GM12878 (cell line): ENCODE results near the gene STON2. TPM values are rescaled to one million over a fixed set of nuclear protein-coding genes. Genes with fewer than 3 reads are reported as not detected.

Experiments used
- ATAC-seq: fragments of 200-7000 bp; cut with Tn5 transposase; 3 replicates; pipeline ENCODE4 v1.9.1; 2020; ENCODE audit warnings: mild to moderate bottlenecking, moderate library complexity
- BruUV-seq: library from RNA; stranded (reverse); fragments of 400-500 nt; replicated peaks from 2 replicates; lab custom pipeline; 2021; lab: Mats Ljungman, UMichigan
- CTCF ChIA-PET: fragments of 300-600 bp; sonication (Branson Sonifier 250); formaldehyde crosslinking; extraction: SDS; loops from one replicate; lab custom pipeline; 2021; ENCODE audit warnings: inconsistent platforms; lab: Yijun Ruan, JAX
- POLR2A ChIA-PET: fragments of 350-600 bp; formaldehyde crosslinking; extraction: SDS; loops from one replicate; lab custom pipeline; 2021; ENCODE audit warnings: inconsistent platforms; lab: Charles Lee
- RAD21 ChIA-PET: fragments of 300-600 bp; sonication (Branson Sonifier 250); formaldehyde crosslinking; loops from one replicate; lab custom pipeline; 2023; ENCODE audit warnings: antibody characterized with exemption; ENCODE audit not compliant: unreplicated experiment; lab: Charles Lee
- SMC1A ChIA-PET: fragments of 300-600 bp; sonication (Branson Sonifier 250); formaldehyde crosslinking; loops from one replicate; lab custom pipeline; 2023; ENCODE audit not compliant: unreplicated experiment, uncharacterized antibody; lab: Charles Lee
- DNase-seq: peaks from one replicate; pipeline ENCODE4 v3.0.0-alpha.2; 2011; ENCODE audit warnings: low read depth, low spot score
- FAIRE-seq: peaks from 3 replicates; lab custom pipeline; 2011; peaks lifted over from hg19 to GRCh38; lab: Jason Lieb, UNC
- H2AFZ ChIP-seq: 2 replicates; pipeline ENCODE4 v1.6.0; 2011; ENCODE audit warnings: low read depth, low read length, control low read depth; ENCODE audit not compliant: control insufficient read depth
- H3K27ac ChIP-seq: 2 replicates; pipeline ENCODE4 v1.5.1; 2011; ENCODE audit warnings: control low read depth; ENCODE audit not compliant: control insufficient read depth, insufficient read depth
- H3K27me3 ChIP-seq, 2 experiments: replicated peaks in 1 of 2; 2 replicates each; pipeline versions ENCODE4 v1.6.0 to v1.6.1; 2011; ENCODE audit warnings: low read length in 1 of 2; ENCODE audit not compliant: control insufficient read depth in 2 of 2, insufficient read depth in 2 of 2
- H3K36me3 ChIP-seq, 2 experiments: 2 replicates each; pipeline ENCODE4 v1.5.1; 2011; ENCODE audit warnings: low read length in 1 of 2; ENCODE audit not compliant: control insufficient read depth in 2 of 2, insufficient read depth in 2 of 2
- H3K4me1 ChIP-seq: 2 replicates; pipeline ENCODE4 v1.6.1; 2011; ENCODE audit warnings: mild to moderate bottlenecking, low read length, moderate library complexity, mixed read lengths; ENCODE audit not compliant: control insufficient read depth, insufficient read depth
- H3K4me2 ChIP-seq: 2 replicates; pipeline ENCODE4 v1.6.0; 2011; ENCODE audit warnings: control low read depth; ENCODE audit not compliant: control insufficient read depth, insufficient read depth
- H3K4me3 ChIP-seq: fragments of 200-600 bp; sonication (generic); 2 replicates; pipeline ENCODE4 v1.5.1; 2016
- H3K79me2 ChIP-seq: 2 replicates; pipeline ENCODE4 v1.6.0; 2011; ENCODE audit warnings: low read length; ENCODE audit not compliant: control insufficient read depth, insufficient read depth
- H3K9ac ChIP-seq: 2 replicates; pipeline ENCODE4 v1.8.0; 2011; ENCODE audit warnings: low read length, control low read depth, mixed read lengths; ENCODE audit not compliant: control insufficient read depth, insufficient read depth
- H3K9me3 ChIP-seq: replicated peaks from 3 replicates; pipeline ENCODE4 v1.5.1; 2011; ENCODE audit warnings: mild to moderate bottlenecking, low read length; ENCODE audit not compliant: control insufficient read depth, insufficient read depth
- H4K20me1 ChIP-seq: 2 replicates; pipeline ENCODE4 v1.6.0; 2011; ENCODE audit not compliant: control insufficient read depth, insufficient read depth
- BMI1 ChIP-seq: fragments of 450-650 bp; IDR thresholded peaks from 2 replicates; pipeline ENCODE4 v1.6.1; 2016; ENCODE audit warnings: mild to moderate bottlenecking, moderate library complexity, borderline replicate concordance
- BRCA1 ChIP-seq: IDR thresholded peaks from 2 replicates; pipeline ENCODE4 v1.6.1; 2011; ENCODE audit warnings: low read depth, low read length, improper control_type of control experiment
- ESRRA ChIP-seq: IDR thresholded peaks from 2 replicates; pipeline ENCODE4 v1.6.1; 2012; ENCODE audit warnings: mild to moderate bottlenecking, low read length, improper control_type of control experiment
- GATAD2B ChIP-seq: fragments of 450-650 bp; conservative IDR thresholded peaks from 2 replicates; pipeline ENCODE4 v1.6.1; 2017; ENCODE audit warnings: low read depth, mild to moderate bottlenecking, moderate library complexity
- KDM1A ChIP-seq: fragments of 200-600 bp; sonication (generic); IDR thresholded peaks from 2 replicates; pipeline ENCODE4 v1.6.1; 2016; ENCODE audit warnings: borderline replicate concordance
- LARP7 ChIP-seq: fragments of 450-650 bp; IDR thresholded peaks from 2 replicates; pipeline ENCODE4 v1.6.1; 2017; ENCODE audit warnings: mild to moderate bottlenecking
- MEF2A ChIP-seq: IDR thresholded peaks from 2 replicates; pipeline ENCODE4 v1.6.1; 2011; ENCODE audit warnings: low read depth, mild to moderate bottlenecking, low read length, moderate library complexity; ENCODE audit not compliant: insufficient read depth
- MTA2 ChIP-seq: fragments of 450-650 bp; IDR thresholded peaks from 2 replicates; pipeline ENCODE4 v1.6.1; 2016; ENCODE audit warnings: low read depth, mild to moderate bottlenecking, moderate library complexity
- MXI1 ChIP-seq: fragments of 150-350 bp; IDR thresholded peaks from 2 replicates; pipeline ENCODE4 v1.6.1; 2011; ENCODE audit warnings: low read depth, mild to moderate bottlenecking, inconsistent platforms, low read length, improper control_type of control experiment
- MYB ChIP-seq: fragments of 150-350 bp; IDR thresholded peaks from 2 replicates; pipeline ENCODE4 v1.6.1; 2014; ENCODE audit warnings: mild to moderate bottlenecking, low read depth, low read length, borderline replicate concordance
- POU2F2 ChIP-seq: IDR thresholded peaks from 3 replicates; pipeline ENCODE4 v1.6.1; 2011; ENCODE audit warnings: low read depth, mild to moderate bottlenecking, low read length, borderline replicate concordance
- RB1 ChIP-seq: fragments of 450-650 bp; formaldehyde crosslinking; IDR thresholded peaks from 2 replicates; pipeline ENCODE4 v1.6.1; 2017; ENCODE audit warnings: mild to moderate bottlenecking, borderline replicate concordance
- SREBF2 ChIP-seq: IDR thresholded peaks from 2 replicates; pipeline ENCODE4 v1.6.1; 2012; ENCODE audit warnings: mild to moderate bottlenecking, low read length
- TAF1 ChIP-seq: IDR thresholded peaks from 2 replicates; pipeline ENCODE4 v1.6.1; 2011; ENCODE audit warnings: mild to moderate bottlenecking, low read depth, low read length, borderline replicate concordance
- YY1 ChIP-seq: IDR thresholded peaks from 2 replicates; pipeline ENCODE4 v1.6.1; 2011; ENCODE audit warnings: low read depth, mild to moderate bottlenecking, low read length
- ZNF207 ChIP-seq: fragments of 450-650 bp; IDR thresholded peaks from 2 replicates; pipeline ENCODE4 v1.6.1; 2014; ENCODE audit warnings: antibody characterized with exemption, mild to moderate bottlenecking, borderline replicate concordance
- ZSCAN29 ChIP-seq: fragments of 450-650 bp; IDR thresholded peaks from 2 replicates; pipeline ENCODE4 v1.6.1; 2017; ENCODE audit warnings: mild to moderate bottlenecking, moderate library complexity
- WGBS: methylation state at CpG from one replicate; pipeline ENCODE4 v1.1.6; 2016; ENCODE audit warnings: low lambda C conversion rate; ENCODE audit not compliant: insufficient replicate concordance, insufficient coverage; ENCODE audit errors: missing lambda C conversion rate; 5-methylcytosine and 5-hydroxymethylcytosine counted together
- in situ Hi-C: fragments of 300-500 bp; cut with MboI; formaldehyde crosslinking; loops from 9 replicates; pipeline ENCODE4 v1.14.3; 2018; ENCODE audit warnings: mixed read lengths
- intact Hi-C: fragments of 100-400 bp; cut with micrococcal nuclease; formaldehyde crosslinking; loops from one replicate; pipeline ENCODE4 v1.14.2; 2022; ENCODE audit not compliant: unreplicated experiment
- polyA plus RNA-seq, 11 experiments: library from polyadenylated mRNA; depleted of rRNA in 4 of 11; unstranded in 6 of 11; stranded (reverse) in 5 of 11; fragments of >200 nt; fragmentation: Nextera tagmentation in 4 of 11; fragmentation: Illumina TruSeq in 1 of 11; extraction: Ambion mirVana in 4 of 11; extraction: Trizol in 1 of 11; gene quantifications; 1 replicate in 1 of 11; 2 replicates in 10 of 11; pipeline versions ENCODE4 v1.2.1 to v1.2.3, GENCODE V29; 2011 to 2016; ENCODE audit warnings: inconsistent platforms in 2 of 11, missing spikeins in 2 of 11, low read depth in 1 of 11
- total RNA-seq, 4 experiments: library from RNA; depleted of rRNA in 3 of 4; stranded (reverse); fragments of >200 nt in 3 of 4; fragmentation: Illumina TruSeq in 1 of 4; extraction: Trizol in 1 of 4; gene quantifications; 2 replicates each; pipeline versions ENCODE4 v1.2.1 to v1.2.3, GENCODE V29; 2013 to 2021
- TF ChIP-seq, protein P1 (sequence below): IDR thresholded peaks from 2 replicates; pipeline ENCODE4 v1.6.1; 2012; ENCODE audit warnings: low read depth, low read length, improper control_type of control experiment
- TF ChIP-seq, protein P2 (sequence below), 3 experiments: IDR thresholded peaks in 2 of 3; conservative IDR thresholded peaks in 1 of 3; 2 replicates each; pipeline ENCODE4 v1.5.1; 2011; ENCODE audit warnings: low read depth in 3 of 3, low read length in 3 of 3, mild to moderate bottlenecking in 3 of 3, control low read depth in 2 of 3, moderate library complexity in 2 of 3, inconsistent platforms in 1 of 3, mixed read lengths in 1 of 3; ENCODE audit not compliant: control insufficient read depth in 2 of 3, insufficient read depth in 1 of 3; ENCODE audit errors: extremely low read depth in 1 of 3

Gene STON2
- total and polyA plus RNA-seq, 10 of the 15 experiments (the other 5 are each of a cell fraction or from before 2014, with no cell fraction given): 0.03 to 0.13 (median 0.03) TPM; not detected in 7

DNA sequence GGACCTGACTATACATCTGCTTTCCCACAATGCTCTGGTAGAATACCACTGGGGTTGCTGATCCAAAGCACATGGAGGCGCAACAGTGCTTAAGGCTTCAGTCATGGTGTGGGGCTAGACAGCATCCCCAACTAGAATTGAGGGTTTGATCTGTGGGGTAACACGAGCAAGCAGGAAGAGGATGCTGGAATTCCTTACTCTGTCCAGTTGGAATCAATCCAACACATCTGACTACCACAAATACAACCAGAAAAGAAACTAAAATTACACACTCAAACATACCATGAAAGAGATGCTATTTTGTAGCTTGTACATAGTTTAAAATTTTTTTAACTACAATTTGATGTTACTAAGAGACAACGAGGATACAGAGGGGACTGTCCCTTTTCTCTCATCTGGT is 138.9 kb downstream of the STON2 start (continued):
- TF ChIP-seq, protein P1, sequence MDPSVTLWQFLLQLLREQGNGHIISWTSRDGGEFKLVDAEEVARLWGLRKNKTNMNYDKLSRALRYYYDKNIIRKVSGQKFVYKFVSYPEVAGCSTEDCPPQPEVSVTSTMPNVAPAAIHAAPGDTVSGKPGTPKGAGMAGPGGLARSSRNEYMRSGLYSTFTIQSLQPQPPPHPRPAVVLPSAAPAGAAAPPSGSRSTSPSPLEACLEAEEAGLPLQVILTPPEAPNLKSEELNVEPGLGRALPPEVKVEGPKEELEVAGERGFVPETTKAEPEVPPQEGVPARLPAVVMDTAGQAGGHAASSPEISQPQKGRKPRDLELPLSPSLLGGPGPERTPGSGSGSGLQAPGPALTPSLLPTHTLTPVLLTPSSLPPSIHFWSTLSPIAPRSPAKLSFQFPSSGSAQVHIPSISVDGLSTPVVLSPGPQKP: no peak
- TF ChIP-seq ZNF207: no peak
- TF ChIP-seq YY1: no peak
- no peak for TF ChIP-seq TAF1
- TF ChIP-seq BMI1: no peak
- TF ChIP-seq LARP7: no peak
- TF ChIP-seq MTA2: no peak
- TF ChIP-seq MXI1: no peak
- no peak for TF ChIP-seq POU2F2
- TF ChIP-seq BRCA1: no peak
- TF ChIP-seq GATAD2B: no peak

DNA sequence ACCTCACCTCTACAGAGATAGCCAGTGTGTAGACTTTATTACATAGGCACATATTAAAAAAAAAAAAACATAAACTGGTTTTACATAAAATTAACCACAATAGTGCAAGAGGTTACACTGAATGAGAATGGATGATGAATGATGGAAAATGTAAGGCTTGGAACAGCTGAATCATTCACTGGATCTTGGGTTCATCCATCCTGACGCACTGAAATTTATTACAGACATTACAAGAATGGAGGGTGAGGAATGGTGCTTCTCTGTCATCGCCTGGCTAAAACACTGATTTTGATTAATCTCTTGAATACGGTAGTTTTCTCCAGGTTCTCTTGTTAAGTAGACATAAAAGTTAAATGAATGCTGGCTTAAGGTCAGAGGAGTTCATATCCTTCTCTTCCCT is 139.4 kb downstream of the STON2 start:
- no peaks in the 10 kb centered on the region for H4K20me1 ChIP-seq
- H2AFZ ChIP-seq: no peak overlapping the region
- POLR2A ChIA-PET: no interaction called here
- H3K27me3 ChIP-seq: no peaks in the 10 kb centered on the region
- H3K9me3 ChIP-seq: no peaks in the 10 kb centered on the region
- H3K27ac ChIP-seq: no peak overlapping the region
- DNase-seq: no peak
- no peaks in the 10 kb centered on the region for H3K36me3 ChIP-seq
- no peaks in the 10 kb centered on the region for H3K4me1 ChIP-seq
- H3K4me3 ChIP-seq: no peak overlapping the region
- TF ChIP-seq SREBF2 (no peak), KDM1A (no peak), MYB (no peak), RB1 (no peak), MEF2A (no peak), ESRRA (no peak), ZSCAN29 (no peak)
- TF ChIP-seq, protein P2, sequence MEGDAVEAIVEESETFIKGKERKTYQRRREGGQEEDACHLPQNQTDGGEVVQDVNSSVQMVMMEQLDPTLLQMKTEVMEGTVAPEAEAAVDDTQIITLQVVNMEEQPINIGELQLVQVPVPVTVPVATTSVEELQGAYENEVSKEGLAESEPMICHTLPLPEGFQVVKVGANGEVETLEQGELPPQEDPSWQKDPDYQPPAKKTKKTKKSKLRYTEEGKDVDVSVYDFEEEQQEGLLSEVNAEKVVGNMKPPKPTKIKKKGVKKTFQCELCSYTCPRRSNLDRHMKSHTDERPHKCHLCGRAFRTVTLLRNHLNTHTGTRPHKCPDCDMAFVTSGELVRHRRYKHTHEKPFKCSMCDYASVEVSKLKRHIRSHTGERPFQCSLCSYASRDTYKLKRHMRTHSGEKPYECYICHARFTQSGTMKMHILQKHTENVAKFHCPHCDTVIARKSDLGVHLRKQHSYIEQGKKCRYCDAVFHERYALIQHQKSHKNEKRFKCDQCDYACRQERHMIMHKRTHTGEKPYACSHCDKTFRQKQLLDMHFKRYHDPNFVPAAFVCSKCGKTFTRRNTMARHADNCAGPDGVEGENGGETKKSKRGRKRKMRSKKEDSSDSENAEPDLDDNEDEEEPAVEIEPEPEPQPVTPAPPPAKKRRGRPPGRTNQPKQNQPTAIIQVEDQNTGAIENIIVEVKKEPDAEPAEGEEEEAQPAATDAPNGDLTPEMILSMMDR (IDR thresholded peaks at IDR 0.05 in 2 of 3, conservative IDR thresholded peaks at IDR 0.05 in 1 of 3; ENCODE audit: control insufficient read depth in 2 of 3, extremely low read depth in 1 of 3, insufficient read depth in 1 of 3, low read depth in 3 of 3, low read length in 3 of 3): no peak
- 73% methylated on average over 3 of the region's 3 CpGs for WGBS
- BruUV-seq: no TSS peak
- CTCF ChIA-PET: interaction anchor here (2.2 kb wide), 1 partner anchor 8 kb away, joined by 11 read pairs; no protein-coding TSS in a partner anchor
- no peak for ATAC-seq
- in situ Hi-C loops: no loop called here
- RAD21 ChIA-PET: no interaction called here
- no peak overlapping the region for H3K4me2 ChIP-seq
- SMC1A ChIA-PET: interaction anchor here (0.9 to 1.8 kb wide), 2 partner anchors 9 to 194 kb away, joined by 3 to 5 read pairs; no protein-coding TSS in a partner anchor
- no peaks in the 10 kb centered on the region for H3K79me2 ChIP-seq
- no peak for FAIRE-seq
- no peak overlapping the region for H3K9ac ChIP-seq
- intact Hi-C loops: no loop called here
